HG03064 (cell line): Measurements from ENCODE around the gene NRARP.
"Not testable (repeated sequence)": the region's sequence is repeated elsewhere in the genome, so short reads cannot be mapped to it uniquely, and the experiment has no call there.

Experiments used
- ATAC-seq: cut with Tn5 transposase; IDR thresholded peaks from one replicate; pipeline ENCODE4 v1.9.1; 2021; ENCODE audit warnings: low read depth; ENCODE audit not compliant: unreplicated experiment

NRARP gene, protein sequence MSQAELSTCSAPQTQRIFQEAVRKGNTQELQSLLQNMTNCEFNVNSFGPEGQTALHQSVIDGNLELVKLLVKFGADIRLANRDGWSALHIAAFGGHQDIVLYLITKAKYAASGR

DNA sequence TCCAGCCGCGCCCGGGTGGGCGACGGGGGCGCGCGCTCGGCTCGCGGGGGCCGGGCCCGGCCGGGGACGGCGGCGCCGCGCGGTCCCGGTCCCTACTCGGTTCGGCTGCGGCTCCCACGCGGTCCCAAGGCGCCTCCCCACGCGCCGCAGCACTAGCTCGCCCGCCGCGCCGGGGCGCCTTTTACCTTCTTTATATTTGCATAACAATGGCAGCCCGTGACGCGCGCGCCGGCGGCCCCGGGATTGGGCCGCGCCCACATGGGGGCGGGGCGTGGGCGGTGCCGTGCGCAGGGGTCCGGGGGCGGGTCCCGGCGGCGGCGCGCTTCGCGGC lies at the start of gene NRARP:
TSS of gene NRARP (minus strand) at position 154 of the 331 bp plus-strand sequence. CDS start 343 bp downstream, outside the sequence.
- ATAC-seq, result peak; percentile 48

DNA sequence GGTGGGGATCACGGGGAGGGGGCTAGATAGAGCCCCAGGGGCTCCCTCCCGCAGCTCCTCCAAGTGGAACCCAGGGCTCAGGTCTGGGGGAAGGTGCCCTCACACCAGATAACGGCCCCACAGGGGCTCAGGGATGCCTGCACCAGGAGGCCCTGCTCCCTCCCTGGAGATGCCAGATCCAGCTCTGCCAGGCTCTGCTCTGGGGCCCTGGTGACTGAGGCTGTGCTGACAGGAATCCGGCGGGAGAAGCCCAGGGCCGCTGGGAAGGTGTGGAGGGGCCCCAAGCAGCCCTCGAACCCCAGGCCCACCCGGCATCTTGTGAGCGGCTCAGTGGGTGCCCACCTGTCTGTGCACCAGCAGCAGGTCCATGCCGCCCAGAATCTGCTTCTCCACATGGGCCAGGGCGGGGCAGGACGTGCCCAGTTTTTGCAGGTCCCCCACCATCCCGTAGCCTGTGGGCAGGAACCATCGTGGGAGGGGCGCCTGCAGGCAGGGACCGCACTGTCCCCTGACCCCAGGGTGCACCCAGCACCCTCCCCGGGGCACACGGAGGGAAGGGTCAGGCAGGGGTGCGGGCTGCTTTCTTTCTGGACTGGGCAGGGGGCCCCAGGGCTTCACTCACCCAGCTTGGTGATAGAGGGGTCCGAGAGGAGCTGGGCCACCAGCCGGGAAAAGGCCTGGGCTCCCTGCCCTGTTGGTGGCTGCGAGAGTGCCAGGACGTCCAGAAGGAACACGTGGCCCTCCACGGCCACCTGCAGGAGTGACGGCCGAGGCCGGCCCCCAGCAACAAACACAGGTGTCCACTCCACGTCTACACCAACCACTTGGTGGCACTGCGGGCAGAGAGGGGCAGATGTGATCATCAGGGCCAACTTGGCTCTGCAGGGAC lies 48.9 kb upstream of the NRARP start:
- no peak for ATAC-seq

DNA sequence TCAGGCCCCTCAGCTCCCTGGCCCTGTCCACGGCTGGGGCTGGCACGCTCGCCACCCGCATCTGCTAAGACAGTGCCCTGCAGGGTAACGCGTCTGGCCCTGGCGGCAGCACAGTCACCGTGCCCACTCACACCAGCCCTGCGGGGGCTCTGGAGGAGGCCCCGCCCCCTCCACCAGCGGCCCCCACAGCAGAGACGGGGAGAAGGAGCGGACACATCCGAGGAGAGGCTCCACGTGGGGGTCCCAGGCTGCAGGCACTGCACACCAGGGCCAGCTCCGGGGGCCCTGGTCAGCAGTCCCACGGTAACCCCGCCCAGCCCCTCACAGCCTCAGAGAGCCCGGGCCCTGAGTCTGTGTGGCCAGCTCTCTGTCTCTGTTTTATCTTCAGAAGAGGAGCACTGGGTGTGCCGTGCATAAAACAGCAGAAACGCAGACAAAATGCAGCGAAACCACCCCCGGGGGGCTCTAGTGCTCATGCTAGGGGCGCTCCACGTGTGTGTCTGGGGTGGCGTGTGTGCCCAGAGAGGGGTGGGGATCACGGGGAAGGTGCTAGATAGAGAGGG lies 47.5 kb upstream of the NRARP start:
- ATAC-seq, result no peak

DNA sequence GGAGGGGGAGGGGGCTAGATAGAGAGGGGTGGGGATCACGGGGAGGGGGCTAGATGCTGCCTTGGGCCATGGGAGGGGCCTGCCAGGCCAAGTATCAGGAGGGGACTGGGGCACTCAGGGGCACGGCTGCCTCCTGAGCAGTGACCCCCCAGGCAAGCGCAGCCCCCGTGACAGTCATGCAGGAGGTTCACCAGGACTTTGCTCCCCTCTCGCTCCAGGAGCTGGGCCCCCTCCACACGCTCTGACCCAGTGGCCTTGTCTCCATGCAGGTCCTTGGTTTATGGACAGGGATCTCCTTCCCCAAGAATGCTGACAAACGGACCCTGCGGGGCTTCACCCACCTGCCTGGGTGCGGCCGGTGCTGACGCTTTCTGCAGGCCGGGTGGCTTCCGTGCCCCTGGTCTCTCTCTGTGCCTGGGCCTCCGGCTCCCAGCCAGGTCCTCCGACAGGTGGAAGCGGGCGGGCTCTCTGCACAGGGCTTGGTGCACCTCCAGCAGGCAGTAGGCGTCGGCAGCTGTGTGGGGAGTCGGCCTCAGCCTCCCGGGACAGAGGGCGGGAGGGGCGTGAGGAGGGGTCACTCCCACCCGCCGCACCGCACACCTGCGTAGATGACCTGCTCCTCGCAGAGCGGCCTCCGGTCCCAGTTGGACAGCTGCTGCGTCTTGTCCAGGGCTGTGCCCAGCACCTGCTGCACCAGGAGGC lies 46.8 kb upstream of the NRARP start:
- no peak for ATAC-seq

DNA sequence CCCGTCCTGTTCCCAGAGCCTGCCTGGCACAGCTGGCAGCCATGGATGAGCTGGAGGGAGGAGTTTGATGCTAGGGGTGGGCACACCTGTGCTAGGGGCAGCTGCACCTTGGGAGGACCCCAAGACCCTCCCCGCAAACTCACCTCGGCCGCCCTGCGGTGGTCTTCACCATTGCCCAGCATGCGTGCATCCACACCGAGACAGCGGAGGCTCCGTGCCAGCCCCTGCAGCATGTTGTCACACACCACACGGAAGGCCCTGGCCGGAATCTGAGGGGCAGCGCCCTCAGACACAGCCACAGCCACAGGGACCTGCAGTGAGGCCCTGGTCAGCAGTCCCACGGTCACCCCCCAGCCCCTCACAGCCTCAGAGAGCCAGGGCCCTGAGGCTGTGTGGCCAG lies 45.9 kb upstream of the NRARP start:
- ATAC-seq, result no peak

DNA sequence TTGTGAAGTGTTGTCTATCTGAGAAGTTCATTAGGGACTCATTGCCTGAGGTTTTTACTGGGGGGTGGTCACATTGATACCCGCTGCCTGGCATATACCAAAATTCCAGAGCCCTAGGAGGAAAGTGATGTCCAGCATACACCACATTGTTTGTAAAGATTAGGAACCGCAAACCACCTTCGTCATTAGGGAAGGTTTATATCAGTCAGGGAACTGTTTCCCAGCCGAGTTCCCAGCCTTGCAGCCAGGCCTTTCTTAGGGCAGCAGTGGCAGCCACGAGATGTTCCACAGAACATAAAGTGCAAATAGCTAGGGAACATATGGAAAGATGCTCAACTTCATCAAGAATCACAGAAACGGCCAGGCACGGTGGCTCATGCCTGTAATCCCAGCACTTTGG lies 40.4 kb upstream of the NRARP start:
- ATAC-seq, result no peak

DNA sequence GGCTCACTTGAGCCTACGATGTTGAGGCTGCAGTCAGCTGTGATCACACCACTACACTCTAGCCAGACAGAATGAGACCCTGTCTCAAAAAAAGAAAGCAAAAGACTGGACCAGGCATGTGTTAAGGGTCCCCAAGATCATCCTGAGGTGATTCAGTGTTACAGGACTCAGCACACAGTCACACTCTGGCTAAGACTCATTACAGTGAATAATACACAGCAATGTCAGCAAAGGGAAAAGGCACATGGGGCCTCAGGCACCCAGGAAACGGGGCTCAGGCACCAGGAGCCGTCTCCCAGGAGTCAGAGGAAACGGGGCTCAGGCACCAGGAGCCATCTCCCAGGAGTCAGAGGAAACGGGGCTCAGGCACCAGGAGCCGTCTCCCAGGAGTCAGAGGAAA lies 39.2 kb upstream of the NRARP start:
- no peak for ATAC-seq

DNA sequence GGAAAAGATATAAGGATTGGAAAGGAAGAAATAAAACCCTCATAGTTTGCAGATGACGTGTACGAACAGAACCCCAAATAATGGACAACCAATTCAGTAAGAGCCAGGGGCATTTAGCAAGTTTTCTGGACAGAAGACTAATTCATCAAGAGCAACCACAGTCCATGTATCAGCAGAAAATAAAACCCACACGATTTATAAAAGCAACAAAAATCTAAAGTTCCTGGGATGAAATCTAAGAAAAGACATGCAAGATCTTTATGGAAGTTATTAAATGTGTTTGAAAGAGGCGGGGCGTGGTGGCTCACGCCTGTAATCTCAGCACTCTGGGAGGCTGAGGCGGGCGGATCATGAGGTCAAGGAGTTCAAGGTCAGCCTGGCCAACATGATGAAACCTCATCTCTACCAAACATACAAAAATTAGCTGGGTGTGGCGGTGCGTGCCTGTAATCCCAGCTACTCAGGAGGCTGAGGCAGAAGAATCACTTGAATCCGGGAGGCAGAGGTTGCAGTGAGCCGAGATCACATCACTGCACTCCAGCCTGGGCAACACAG lies 37.9 kb upstream of the NRARP start:
- not testable (repeated sequence) for ATAC-seq

DNA sequence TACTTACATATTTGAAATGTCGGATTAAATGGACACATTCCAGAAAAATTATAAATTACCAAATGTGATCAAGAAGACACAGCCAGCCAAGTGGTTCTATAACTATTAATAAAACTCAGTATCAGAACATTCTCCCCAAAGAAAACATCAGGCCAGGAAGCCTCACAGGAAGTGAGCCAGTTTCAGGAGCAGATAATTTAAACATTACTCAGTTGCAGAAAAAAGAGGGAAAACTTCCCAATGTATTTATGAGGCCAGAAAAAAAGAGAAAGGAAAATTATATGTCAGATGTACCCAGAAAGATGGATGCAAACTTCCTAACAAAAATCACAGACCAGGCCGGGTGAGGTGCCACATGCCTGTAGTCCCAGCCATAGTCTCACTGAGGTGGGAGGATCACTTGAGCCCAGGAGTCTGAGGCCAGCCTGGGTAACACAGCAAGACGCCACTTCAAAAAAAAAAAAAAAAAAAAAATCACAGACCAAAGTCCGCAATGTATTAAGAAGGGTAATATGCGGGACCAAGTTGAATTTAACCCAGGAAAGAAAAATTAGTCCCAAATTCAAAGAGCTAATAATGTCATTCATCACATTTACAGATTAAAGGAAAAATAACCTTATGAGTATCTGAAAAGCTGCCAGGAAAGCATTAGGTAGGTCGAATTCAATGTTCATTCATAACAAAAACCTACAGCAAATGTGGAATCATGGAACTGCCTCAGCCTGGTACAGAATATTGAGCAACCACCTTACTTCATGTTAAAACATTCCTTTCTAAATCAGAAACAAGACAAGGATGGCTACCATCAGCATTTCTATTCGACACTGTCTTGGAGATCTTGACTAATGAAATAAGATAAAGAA lies 37.2 kb upstream of the NRARP start:
- ATAC-seq, result no peak

DNA sequence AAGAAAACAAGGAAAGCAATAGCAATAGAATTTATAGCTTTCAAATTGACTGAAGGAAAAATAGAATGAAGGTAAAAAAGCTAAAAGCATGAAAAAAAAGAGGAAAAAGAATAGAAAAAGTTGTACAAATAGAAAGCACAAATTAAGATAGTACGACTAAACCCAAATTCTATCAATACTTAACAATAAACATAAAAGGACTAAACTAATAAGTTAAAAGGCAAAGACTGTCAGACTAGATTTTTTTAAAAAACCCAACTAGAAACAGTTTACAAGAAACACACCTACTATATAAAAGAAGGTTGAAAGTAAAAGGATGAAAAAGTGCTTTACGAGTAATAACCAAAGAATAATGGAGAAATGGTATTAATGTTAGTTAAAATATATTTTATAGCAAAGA lies 34.7 kb upstream of the NRARP start:
- no peak for ATAC-seq

DNA sequence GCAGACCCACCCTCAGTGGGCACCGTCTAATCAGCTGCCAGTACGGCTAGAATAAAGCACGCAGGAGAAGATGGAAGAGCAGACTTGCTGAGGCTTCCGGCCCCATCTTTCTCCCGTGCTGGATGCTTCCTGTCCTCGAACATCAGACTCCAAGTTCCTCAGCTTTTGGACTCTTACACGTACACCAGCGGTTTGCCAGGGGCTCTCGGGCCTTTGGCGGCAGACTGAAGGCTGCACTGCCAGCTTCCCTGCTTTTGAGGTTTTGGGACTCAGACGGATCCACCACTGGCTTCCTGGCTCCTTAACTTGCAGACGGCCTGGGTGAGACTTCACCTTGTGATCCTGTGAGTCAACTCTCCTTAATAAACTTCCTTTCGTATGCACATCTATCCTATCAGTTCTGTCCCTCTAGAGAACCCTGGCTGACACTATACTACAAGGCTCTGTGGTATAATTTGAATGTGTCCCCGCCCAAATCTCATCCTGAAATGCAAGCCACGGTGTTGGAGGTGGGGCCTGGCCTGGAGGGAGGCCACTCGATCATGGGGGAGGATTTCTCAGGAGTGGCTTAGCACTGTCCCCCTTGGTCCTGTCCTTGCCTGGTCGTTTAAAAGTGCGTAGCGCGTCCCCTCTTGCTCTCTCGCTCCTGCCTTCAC lies 31.1 kb upstream of the NRARP start:
- ATAC-seq, result no peak

DNA sequence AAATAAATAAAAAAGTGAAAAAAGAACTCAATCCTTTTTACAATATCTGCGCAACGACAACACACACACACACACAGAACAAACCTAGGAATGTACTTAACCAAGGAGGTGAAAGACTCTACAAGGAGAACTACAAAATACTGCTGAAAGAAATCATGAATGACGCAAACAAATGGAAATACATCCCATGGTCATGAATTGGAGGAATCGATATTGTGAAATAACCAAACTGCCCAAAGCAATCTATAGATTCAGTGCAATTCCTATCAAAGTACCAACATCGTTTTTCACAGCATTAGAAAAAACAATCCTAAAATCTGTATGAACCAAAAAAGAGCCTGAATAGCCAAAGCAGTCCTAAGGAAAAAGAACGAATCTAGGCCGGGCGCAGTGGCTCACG lies 29.9 kb upstream of the NRARP start:
- ATAC-seq, result no peak

DNA sequence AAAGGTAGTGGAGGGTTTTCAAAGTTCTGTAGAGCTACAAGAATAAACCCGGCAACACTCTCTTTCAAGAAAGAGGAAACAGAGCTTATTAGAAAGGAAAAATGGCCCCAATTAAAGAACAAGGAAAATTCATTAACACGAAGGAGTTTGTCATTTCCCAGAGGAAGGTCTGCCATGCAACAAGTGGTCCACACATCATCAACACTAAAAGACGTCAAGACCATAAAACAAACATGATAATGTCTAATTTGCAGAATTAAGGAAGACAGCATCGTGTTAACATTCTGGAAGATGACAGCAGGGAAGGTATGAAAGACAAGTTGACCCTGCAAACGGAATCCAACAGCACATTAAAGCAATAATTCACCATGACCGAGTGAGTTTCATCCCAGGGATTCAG lies 28.6 kb upstream of the NRARP start:
- ATAC-seq, result no peak

DNA sequence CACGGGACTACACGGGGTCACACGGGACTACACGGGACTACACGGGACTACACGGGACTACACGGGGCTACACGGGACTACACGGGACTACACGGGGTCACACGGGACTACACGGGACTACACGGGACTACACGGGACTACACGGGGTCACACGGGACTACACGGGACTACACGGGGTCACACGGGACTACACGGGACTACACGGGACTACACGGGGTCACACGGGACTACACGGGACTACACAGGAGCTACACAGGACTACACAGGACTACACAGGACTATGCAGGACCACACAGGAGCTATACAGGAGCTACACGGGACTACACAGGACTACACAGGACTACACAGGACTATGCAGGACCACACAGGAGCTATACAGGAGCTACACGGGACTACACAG lies 27.5 kb upstream of the NRARP start:
- ATAC-seq, result not testable (repeated sequence)

DNA sequence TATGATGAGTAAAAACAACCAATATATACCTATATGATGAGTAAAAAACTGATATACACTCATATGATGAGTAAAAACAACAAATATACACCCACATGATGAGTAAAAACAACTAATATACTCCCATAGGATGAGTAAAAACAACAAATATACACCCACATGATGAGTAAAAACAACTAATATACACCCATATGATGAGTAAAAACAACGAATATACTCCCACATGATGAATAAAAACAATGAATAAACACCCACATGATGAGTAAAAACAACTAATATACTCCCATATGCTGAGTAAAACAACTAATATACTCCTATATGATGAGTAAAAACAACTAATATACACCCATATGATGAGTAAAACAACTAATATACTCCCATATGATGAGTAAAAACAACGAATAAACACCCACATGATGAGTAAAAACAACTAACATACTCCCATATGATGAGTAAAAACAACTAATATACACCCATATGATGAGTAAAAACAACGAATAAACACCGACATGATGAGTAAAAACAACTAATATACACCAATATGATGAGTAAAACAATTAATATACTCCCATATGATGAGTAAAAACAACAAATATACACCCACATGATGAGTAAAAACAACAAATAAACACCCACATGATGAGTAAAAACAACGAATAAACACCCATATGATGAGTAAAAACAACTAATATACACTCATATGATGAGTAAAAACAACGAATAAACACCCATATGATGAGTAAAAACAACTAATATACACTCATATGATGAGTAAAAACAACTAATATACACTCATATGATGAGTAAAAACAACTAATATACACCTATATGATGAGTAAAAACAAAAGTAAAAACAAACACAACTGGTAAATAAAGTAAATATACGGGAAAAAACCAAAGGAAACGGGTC lies 25.8 kb upstream of the NRARP start:
- ATAC-seq, result not testable (repeated sequence)

DNA sequence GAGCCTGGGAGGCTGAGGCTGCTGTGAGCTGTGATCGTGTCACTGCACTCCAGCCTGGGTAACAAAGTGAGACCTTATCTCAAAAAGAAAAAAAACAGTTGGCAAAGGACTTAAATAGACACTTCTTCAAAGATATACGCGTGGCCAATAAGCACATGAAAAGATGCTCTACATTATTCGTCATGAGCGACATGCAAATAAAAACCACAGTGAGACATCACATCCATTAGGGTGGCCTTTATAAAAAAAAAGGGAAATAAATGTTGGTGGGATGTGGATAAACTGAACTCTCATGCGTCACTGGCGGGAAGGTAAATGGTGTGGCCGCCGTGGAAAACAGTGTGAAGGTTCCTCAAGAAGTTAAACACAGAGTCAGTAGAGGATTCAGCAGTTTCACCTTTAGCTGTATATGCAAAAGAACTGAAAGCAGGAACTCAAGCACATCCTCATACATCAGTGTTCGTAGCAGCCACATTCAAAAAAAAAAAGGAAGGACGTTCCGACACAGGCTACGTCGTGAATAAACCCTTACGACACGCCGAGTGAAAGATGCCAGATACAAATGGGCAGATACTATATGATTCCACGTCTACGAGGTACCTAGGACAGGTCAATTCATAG lies 24.5 kb upstream of the NRARP start:
- no peak for ATAC-seq

DNA sequence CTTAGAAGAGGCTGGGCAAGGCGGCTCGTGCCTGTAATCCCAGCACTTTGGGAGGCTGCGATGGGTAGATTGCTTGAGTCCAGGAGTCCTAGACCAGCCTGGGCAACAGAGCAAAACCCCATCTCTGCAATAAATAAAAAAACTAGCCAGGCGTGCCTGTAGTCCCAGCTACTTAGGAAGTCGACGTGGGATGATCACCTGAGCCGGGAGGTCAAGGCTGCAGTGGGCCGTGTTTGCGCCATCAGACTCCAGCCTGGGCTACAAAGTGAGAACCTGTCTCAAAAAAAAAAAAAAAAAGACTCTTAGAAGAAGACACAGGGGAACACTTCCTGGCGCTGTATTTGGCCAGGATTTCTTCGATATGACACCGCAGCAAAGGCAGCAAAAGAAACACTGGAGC lies 23.7 kb upstream of the NRARP start:
- ATAC-seq, result no peak

DNA sequence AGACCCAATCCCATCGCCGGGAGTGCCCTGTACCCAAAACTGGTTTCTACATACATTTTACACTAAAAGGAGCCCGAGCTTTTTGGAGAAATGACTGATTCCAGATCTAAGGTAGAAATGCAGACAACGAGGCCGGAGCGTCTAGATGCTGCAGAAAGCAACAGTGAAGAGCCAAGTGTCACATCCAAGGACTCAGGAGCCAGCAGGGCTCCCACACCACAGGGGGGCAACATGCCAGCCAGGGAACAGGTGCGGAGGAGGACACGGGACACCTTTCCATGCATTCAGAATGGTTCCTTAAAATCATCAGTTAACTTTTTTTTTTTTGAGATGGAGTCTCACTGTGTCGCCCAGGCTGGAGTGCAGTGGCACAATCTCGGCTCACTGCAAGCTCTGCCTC lies 23.1 kb upstream of the NRARP start:
- no peak for ATAC-seq
